Skeletal muscle cell (primary cell): ENCODE data around the gene GPR142.

Experiments used
- DNase-seq: peaks from one replicate; pipeline ENCODE4 v3.0.0-alpha.2; 2010; ENCODE audit warnings: low read depth
- H3K4me3 ChIP-seq: 2 replicates; pipeline ENCODE4 v1.5.1; 2011; ENCODE audit warnings: low read depth, mild to moderate bottlenecking, control low read depth, low read length, moderate library complexity

GPR142 gene

GRCh38 chr17:74414510-74414909 lies 47.2 kb downstream of the GPR142 start:
- H3K4me3 ChIP-seq: no peak overlapping the region
- DNase-seq: no peak

DNA sequence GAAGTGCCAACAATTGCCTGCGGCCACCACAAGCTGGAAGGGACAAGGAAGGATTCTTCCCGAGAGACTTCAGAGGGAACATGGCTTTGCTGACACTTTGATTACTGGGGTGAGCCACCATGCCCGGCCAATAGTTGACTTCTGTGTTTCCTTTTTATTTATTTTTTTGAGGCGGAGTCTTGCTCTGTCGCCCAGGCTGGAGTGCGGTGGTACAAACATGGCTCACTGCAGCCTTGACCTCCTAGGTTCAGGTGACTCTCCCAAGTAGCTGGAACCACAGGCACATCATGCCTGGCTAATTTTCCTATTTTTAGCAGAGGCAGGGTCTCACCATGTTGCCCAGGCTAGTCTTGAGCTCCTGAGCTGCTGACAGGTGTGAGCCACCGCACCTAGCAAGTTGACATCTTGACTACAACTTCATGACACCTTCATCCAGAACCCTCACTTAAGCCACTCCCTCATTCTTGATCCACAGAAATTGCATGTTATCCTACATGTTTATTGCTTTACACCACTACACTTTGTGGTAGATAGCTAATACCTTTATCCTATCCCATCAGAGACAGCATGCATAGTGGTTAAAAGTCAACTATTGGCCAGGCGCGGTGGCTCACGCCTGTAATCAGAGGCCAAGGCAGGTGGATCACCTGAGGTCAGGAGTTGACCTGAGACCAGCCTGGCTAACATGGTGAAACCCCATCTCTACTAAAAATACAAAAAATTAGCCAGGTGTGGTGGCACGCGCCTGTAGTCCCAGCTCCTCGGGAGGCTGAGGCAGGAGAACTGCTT lies 48.5 kb downstream of the GPR142 start:
- no peak for DNase-seq
- no peak overlapping the region for H3K4me3 ChIP-seq

DNA sequence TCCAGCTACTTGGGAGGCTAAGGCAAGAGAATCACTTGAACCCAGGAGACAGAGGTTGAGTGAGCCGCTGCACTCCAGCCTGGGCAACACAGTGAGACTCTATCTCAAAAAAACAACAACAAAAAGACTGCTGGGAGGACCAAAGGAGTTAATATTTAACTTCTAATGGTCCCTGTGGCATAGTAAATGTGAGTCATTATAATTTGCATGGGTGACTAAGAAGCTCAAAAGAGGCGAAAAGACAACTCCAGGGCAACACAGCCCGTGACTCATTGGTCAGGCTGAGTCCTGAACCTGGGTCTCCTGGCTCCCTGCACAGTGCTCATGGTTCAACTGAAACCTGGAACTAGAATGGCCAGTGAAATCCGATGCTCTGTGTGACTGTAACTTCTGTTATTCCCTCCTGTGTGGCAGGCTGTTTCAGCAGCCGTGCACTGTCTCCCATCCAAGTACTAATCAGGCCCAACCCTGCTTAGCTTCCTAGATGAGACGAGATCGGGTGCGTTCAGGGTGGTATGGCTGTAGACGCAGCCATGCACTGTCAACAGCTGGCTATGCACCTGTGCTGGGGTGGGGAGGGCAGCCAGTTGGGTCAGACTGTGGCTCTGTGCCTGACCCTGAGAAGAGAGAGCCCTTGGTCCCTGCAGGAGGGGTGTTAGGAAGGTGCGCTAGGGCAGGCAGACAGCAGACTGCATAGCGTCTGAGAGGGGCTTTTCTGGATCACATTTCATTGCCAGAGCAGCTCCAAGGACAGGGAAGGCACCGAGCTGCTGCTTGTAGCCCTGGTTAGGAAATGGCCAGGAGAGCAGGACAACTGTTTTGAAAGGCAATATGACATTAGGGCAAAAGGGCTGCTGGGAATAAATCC lies 50.1 kb downstream of the GPR142 start:
- no peak for DNase-seq

DNA sequence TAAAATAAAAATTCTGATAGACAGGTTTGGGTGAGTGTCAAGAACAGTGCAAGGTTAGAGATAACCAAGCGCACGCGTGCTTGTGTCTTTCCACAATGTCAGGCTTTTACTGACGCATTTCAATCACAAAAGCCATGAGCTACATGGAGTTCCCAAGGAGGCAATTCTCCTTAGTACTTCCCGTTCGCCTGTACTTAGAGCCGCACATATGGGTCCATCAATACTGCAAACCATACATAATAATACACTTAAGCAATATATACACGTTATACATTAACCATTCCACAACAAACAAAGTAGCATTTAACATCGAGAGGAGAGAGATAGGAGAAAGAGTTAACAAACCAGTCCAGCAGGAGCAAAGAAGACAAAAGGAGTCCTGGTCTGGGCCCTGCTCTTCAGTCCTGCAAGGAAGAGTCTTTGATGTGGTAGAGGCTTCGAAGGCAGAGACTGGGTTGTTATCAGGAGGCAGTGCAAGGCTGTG lies 52.7 kb downstream of the GPR142 start:
- no peak overlapping the region for H3K4me3 ChIP-seq
- no peak for DNase-seq

More for the DNA sequence above, 50.1 kb downstream of the GPR142 start:
- H3K4me3 ChIP-seq: no peak overlapping the region
